Left lung (tissue), 10 donors: ENCODE measurements around the gene AP4M1. TPM values are rescaled to one million over a fixed set of nuclear protein-coding genes. Genes with fewer than 3 reads are reported as not detected.

Source experiments
- ATAC-seq: fragments of 200-7000 bp; cut with Tn5 transposase; one replicate; pipeline ENCODE4 v1.9.1; 2020; ENCODE audit warnings: moderate library complexity
- DNase-seq, 4 donors: peaks; one replicate each; pipeline ENCODE4 v3.0.0-alpha.2; 2013 to 2020
- H3K27ac ChIP-seq, 2 donors: fragments of 200-600 bp; sonication (generic) in 1 of 2; one replicate each; pipeline versions ENCODE4 v1.5.0 to v1.8.0; 2020 to 2021
- H3K27me3 ChIP-seq, 2 donors: fragments of 200-600 bp; sonication (generic) in 1 of 2; one replicate each; pipeline versions ENCODE4 v1.5.0 to v1.8.0; 2020 to 2021
- H3K36me3 ChIP-seq, 2 donors: fragments of 200-600 bp; sonication (generic) in 1 of 2; one replicate each; pipeline versions ENCODE4 v1.5.0 to v1.8.0; 2020 to 2021
- H3K4me1 ChIP-seq, 2 donors: fragments of 200-600 bp; one replicate each; pipeline ENCODE4 v1.8.0; 2021
- H3K4me3 ChIP-seq, 2 donors: fragments of 200-600 bp; sonication (generic) in 1 of 2; one replicate each; pipeline versions ENCODE4 v1.5.0 to v1.8.0; 2020 to 2021; ENCODE audit warnings: mild to moderate bottlenecking in 1 of 2
- H3K9me3 ChIP-seq, 2 donors: fragments of 200-600 bp; sonication (generic) in 1 of 2; one replicate each; pipeline versions ENCODE4 v1.5.0 to v1.8.0; 2020 to 2021
- CTCF ChIP-seq, 2 donors: fragments of 200-600 bp; sonication (generic) in 1 of 2; IDR thresholded peaks; one replicate each; pipeline versions ENCODE4 v1.5.0 to v1.8.0; 2021; ENCODE audit warnings: antibody characterized with exemption in 2 of 2
- intact Hi-C, 2 donors: fragments of 100-400 bp; cut with DNase I; formaldehyde crosslinking; loops; one replicate each; pipeline versions ENCODE4 v1.11.2 to v1.14.2; 2022
- polyA plus RNA-seq, 6 donors: library from polyadenylated mRNA; unstranded; fragments of 120-200 nt; gene quantifications; one replicate each; pipeline ENCODE4 v1.2.1, GENCODE V29; 2013; ENCODE audit not compliant: insufficient read length in 6 of 6
- total RNA-seq, 2 donors: library from RNA; stranded (reverse); fragmentation: NEBNext Ultra II Directional; extraction: Animal tissue kit (Norgen Biotek cat#: 25700); gene quantifications; one replicate each; pipeline ENCODE4 v1.2.1, GENCODE V29; 2021
- donor health status: DM: no; HTN: yes; CAD: no.
- donor health status: DM: no; HTN: no; CAD: no.

The AP4M1 gene
- total and polyA plus RNA-seq, 8 donors: 16.7 to 40.2 (median 37.5) TPM

DNA sequence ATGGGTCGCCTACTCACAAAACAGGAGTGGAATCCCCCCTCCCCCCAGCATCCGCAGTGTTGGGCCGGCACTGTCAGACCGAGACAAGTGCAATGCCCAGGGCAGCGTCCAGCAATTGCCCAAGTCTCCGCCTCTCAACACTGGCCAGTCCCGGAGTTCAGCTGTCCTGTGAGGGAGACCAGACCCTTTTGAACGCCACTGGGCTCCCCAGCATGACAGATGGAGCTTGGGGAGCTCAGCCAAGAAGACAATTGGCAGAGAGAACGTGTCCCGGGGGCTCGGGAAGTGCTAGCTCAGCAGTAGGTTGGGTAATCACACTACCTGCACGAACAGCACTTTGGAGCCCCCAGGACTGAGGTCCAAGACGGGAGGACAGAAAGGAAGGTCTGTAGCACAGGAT, 7.9 kb upstream of the AP4M1 start:
- H3K36me3 ChIP-seq: peaks cover 11 to 83% of the 10 kb centered on the region in 2 donors
- no peaks in the 10 kb centered on the region for H3K27me3 ChIP-seq
- TF ChIP-seq CTCF (IDR thresholded peaks at IDR 0.05): no peak
- ATAC-seq (no peak), DNase-seq (no peak)
- no peak overlapping the region for H3K27ac ChIP-seq
- intact Hi-C loops: no loop called here
- H3K9me3 ChIP-seq: no peaks in the 10 kb centered on the region
- no peak overlapping the region for H3K4me3 ChIP-seq
- peaks cover under 1 to 33% of the 10 kb centered on the region in 2 donors for H3K4me1 ChIP-seq

DNA sequence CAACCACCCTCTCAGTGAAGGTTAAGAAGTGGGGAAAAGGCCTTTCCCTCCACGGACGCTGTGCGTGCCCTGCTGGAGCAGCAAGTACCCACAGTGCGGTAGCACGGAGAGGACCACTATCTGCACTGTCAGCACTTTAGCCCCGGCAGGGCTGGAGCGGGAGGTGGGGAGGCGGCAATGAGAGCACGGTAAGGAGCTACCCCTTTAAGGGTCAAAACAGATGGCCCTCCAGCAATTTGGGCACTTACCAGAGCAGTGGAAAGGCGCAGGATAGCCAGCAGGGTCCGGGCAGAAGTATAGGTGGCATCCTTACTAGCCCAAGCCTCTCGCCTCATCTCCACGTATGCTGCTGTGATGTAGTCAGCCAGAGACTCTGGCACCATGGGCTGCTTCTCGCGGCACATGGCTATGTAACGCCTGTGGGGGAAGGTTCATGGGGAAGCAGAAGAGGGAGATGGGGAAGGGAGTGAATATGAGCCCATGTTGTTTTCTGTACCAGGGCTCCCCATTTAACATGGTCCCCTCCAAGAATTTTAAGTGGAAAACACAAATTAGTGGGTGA, 7.4 kb upstream of the AP4M1 start:
- ATAC-seq: no peak
- intact Hi-C loops: no loop called here
- TF ChIP-seq CTCF (IDR thresholded peaks at IDR 0.05): no peak
- Histone ChIP-seq H3K9me3 (no peaks in the 10 kb centered on the region), H3K27ac (no peak overlapping the region), H3K36me3 (peaks cover 11 to 88% of the 10 kb centered on the region in 2 donors), H3K4me1 (peaks cover 6 to 31% of the 10 kb centered on the region in 2 donors), H3K27me3 (no peaks in the 10 kb centered on the region), H3K4me3 (no peak overlapping the region)
- DNase-seq: no peak

- peaks cover 11 to 92% of the 10 kb centered on the region in 2 donors for H3K36me3 ChIP-seq
These were observed 6.2 kb upstream of the AP4M1 start for GRCh38 chr7:100095289-100095688.

DNA sequence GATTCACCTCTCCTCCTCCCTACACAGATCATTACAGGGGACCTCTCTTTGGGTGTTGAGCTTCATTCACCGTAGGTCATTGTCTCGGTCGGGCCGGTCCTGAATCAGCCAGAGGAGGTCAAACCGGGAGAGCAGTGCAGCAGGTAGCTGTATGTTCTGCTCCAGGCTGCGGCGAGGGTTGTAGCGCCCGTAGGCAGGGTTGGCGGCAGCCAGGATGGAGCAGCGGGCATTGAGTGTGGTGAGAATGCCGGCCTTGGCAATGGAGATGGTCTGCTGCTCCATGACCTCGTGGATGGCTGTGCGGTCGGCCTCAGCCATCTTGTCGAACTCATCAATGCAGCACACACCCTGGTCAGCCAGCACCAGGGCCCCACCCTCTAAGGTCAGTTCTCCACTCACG, 5.7 kb upstream of the AP4M1 start:
- TF ChIP-seq CTCF (IDR thresholded peaks at IDR 0.05): no peak
- Histone ChIP-seq H3K27me3 (no peaks in the 10 kb centered on the region), H3K27ac (no peak overlapping the region), H3K36me3 (peaks cover 11 to 88% of the 10 kb centered on the region in 2 donors), H3K9me3 (no peaks in the 10 kb centered on the region), H3K4me1 (peaks cover 16 to 27% of the 10 kb centered on the region in 2 donors), H3K4me3 (no peak overlapping the region)
- ATAC-seq (no peak), DNase-seq (no peak)
- intact Hi-C loops: no loop called here

More at GRCh38 chr7:100095289-100095688, 6.2 kb upstream of the AP4M1 start:
- no peaks in the 10 kb centered on the region for H3K9me3 ChIP-seq
- H3K27me3 ChIP-seq: no peaks in the 10 kb centered on the region
- DNase-seq (no peak), ATAC-seq (no peak)
- intact Hi-C loops: no loop called here
- no peak overlapping the region for H3K27ac ChIP-seq
- peaks cover 16 to 30% of the 10 kb centered on the region in 2 donors for H3K4me1 ChIP-seq
- H3K4me3 ChIP-seq: no peak overlapping the region
- TF ChIP-seq CTCF (IDR thresholded peaks at IDR 0.05): no peak

GRCh38 chr7:100098913-100099312, 2.5 kb upstream of the AP4M1 start:
- H3K36me3 ChIP-seq: peaks cover 11 to 65% of the 10 kb centered on the region in 2 donors
- H3K9me3 ChIP-seq: no peaks in the 10 kb centered on the region
- intact Hi-C loops: no loop called here
- DNase-seq (no peak), ATAC-seq (no peak)
- H3K27me3 ChIP-seq: no peaks in the 10 kb centered on the region
- no peak overlapping the region for H3K4me3 ChIP-seq
- H3K4me1 ChIP-seq: peaks cover 20 to 28% of the 10 kb centered on the region in 2 donors
- TF ChIP-seq CTCF (IDR thresholded peaks at IDR 0.05): no peak
- peak overlapping the region in 1 of 2 donors; percentile 18 for H3K27ac ChIP-seq
